Stromal cell of bone marrow (primary cell): ENCODE results near the gene NTNG2.
A peak's percentile ranks its signal among the peaks of the same experiment; 100 is the strongest.
"Not testable (repeated sequence)": the region's sequence is repeated elsewhere in the genome, so short reads cannot be mapped to it uniquely, and the experiment has no call there.

Experiments used
- DNase-seq: peaks from one replicate; pipeline ENCODE4 v3.0.0-alpha.2; 2012; ENCODE audit warnings: low read depth

Gene NTNG2

GRCh38 chr9:132266017-132266416, 104.2 kb downstream of the NTNG2 start:
- DNase-seq = no peak

GRCh38 chr9:132267660-132268059, 105.8 kb downstream of the NTNG2 start:
- no peak for DNase-seq

- DNase-seq = peak; percentile 29
Measured at GRCh38 chr9:132268725-132269352, 107.0 kb downstream of the NTNG2 start.

GRCh38 chr9:132269704-132270516, 108.1 kb downstream of the NTNG2 start:
- not testable (repeated sequence) for DNase-seq

- no peak for DNase-seq
Measured at GRCh38 chr9:132274861-132275260, 113.0 kb downstream of the NTNG2 start.

- DNase-seq = no peak
Measured at GRCh38 chr9:132283165-132283564, 121.3 kb downstream of the NTNG2 start.

GRCh38 chr9:132283863-132284262, 122.0 kb downstream of the NTNG2 start:
- DNase-seq = no peak

GRCh38 chr9:132287256-132287760, 125.5 kb downstream of the NTNG2 start:
- no peak for DNase-seq

GRCh38 chr9:132288361-132288760, 126.5 kb downstream of the NTNG2 start:
- DNase-seq = peak; percentile 43

GRCh38 chr9:132288966-132289365, 127.1 kb downstream of the NTNG2 start:
- DNase-seq = no peak

GRCh38 chr9:132293145-132293721, 131.4 kb downstream of the NTNG2 start:
- DNase-seq = no peak
